GM19239 (cell line): ENCODE data around the gene ALK.

Experiments
- DNase-seq: peaks from one replicate; pipeline ENCODE4 v3.0.0; 2011; ENCODE audit warnings: low spot score; ENCODE audit not compliant: insufficient read length
- FAIRE-seq: peaks from 2 replicates; lab custom pipeline; 2011; peaks lifted over from hg19 to GRCh38; lab: Jason Lieb, UNC

The ALK gene

DNA sequence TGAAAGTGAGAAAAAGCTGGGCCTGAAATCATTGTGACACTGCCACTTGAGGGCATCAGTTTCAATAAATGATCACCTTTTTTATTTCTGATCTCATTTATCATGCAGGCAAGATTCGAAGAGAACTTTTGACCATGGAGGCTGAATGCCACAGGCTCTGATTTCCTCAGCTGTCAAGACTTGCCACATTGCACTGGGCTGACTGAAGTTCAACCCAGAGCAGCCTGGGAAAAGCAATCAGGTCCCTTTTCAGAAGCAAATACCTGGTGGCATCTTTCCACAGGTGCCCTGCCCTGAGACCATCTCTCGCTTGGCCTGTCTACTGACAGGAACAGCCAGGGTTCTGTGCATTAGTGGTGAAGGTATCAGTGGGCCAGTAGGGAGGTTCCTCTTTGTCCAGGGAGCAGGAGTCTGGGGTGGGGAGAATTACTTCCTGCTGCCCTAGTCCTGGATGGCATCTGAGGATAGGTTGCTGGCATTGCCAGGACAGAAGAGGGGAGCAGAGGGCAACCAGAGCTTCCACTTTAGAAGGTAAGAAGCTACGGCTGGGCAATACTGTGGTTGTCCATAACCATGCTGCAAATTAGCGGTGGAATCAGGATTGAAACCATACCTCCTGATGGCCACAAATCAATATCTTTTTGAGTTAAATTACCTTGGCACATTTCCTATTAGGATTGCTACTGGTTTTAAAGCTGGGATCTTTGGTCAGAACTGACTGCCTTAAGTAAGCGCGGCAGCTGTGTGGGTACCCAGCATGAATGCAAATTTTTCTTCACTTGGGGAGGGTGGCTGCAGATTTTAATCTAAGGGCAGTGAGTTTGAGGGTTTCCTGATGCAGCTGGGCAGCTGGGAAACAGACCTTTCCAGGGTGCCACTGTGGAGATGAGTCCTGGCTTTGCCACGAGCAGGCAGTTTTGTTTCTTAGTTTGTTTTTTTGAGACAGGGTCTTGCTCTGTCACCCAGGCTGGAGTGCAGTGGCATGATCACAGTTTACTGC, 394.5 kb downstream of the ALK start:
- no peak for FAIRE-seq
- no peak for DNase-seq

DNA sequence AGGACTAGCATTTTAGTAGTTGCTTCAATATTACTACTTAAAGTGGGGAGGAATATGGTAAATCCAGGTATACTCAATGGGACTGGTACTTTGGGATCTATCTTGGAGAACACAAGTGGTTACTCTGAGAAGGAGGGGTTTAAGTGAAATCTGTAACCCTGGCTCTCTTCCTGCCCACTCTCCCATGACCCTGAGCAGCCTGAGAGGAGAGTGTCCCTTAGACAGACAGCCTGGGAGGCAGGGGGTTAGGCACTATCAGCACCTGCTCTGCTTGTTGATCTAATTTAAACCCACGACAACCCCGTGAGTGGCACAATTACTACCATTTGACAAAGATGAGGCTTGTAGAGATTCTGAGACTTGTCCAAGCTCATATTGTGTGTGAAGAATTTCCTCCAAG, 395.5 kb downstream of the ALK start:
- no peak for DNase-seq
- no peak for FAIRE-seq

DNA sequence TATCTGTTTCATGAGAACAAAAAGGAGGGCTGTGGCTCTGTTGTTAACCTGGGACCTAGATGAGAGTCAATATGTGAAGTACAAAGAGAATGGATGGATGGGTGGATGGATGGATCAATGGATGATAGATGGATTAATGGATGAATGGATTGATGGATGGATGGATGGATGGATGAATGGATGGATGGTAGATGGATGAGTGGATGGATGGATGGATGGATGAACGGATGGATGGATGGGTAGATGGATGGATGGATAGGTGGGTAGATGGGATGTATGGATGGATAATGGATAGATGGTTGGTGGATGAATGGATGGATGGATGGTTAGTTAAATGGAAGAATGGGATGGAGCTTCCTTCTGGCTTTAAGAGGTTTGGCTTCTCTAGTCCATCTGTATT, 396.7 kb downstream of the ALK start:
- DNase-seq (no peak), FAIRE-seq (no peak)

- FAIRE-seq (no peak), DNase-seq (no peak)
These were observed 398.3 kb downstream of the ALK start for GRCh38 chr2:29522951-29523669.

DNA sequence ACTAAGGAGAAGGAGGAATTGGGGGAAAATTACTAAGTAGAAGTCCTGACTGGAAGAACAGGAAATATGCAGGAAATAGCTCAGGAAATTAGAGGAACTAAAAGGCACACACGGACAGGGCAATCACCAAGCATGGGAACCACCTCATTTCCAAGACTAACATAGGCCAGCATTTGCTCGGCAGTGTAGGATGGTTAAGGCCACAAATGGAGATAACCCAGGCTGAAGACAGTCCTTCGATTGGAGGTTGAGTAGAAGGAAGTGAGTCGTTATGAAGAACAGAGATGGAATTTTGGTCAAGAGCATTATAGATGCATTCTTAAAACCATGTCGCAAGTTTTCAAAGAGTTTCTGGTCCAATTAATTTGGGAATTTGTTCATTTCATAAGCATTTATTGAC, 401.4 kb downstream of the ALK start:
- FAIRE-seq (no peak), DNase-seq (no peak)

DNA sequence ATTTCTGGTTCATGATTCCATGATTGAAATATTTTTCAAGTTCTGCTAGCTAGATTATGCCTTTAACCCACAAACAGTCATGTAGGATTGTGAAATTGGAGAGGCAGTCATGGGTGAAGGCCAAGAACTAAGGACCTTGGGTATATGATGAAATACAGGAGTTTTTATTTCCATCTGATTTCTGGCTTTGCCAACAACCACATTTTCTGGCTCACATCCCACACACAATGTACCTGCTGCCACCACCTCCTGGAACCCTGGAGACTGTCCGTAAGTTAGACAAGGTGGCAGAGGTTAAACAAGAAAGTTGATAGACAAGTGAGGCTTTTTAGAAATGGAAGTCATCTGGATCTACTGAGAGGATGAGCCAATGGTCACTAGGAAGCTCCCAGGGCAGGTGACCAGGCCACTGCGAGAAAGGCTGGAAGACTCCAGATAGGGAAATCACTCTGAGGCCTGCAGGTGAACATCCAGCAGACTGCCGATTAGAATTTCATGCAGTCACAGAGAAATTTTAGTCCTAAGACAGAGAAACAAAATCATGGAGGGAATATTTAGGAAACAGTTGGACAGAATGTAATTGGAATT, 402.0 kb downstream of the ALK start:
- DNase-seq (no peak), FAIRE-seq (no peak)

- FAIRE-seq (no peak), DNase-seq (no peak)
These were observed 402.6 kb downstream of the ALK start for GRCh38 chr2:29518646-29519337.

DNA sequence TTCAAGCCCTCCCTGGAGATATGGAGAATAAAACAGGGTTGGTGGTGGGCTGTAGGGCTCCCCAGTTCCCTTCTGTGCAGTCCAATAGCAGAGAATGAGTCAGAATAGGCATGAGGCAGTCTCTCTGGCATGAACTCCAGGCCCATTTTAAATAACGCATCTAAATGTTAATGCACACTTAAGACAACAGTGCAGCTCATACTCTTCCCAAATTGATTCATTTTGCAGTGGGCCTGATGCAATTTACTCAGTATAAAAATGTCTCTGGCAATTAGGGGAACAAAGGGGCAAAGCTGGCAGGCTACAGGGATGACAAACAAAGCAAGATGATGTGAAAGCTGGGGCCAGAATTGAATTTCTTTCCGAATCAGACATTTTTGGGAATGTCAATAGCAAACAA, 403.4 kb downstream of the ALK start:
- DNase-seq = no peak
- FAIRE-seq = no peak

GRCh38 chr2:29517413-29517812, 404.0 kb downstream of the ALK start:
- FAIRE-seq (no peak), DNase-seq (no peak)

- FAIRE-seq = no peak
- DNase-seq = no peak
These were observed 404.6 kb downstream of the ALK start for GRCh38 chr2:29516767-29517166.

DNA sequence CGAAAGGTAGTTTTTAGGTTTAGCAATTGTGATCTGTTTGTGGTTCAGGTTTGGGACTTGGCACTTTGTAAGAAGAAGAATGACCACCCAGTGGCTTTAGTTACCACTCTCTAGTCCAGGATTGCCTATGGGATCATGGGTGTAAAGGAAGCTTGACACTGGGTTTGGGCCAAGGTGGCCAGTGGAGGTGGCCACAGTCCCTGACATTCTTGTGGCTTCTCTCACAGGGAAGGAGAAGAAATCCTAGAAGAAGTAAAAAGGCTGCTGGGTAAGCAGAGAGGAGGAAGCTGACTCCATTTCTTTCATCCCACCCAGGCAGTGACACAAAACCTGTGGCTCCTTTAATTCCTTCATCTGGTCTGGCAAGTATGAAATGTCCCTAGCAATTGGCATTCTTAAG, 411.5 kb downstream of the ALK start:
- DNase-seq = no peak
- no peak for FAIRE-seq

DNA sequence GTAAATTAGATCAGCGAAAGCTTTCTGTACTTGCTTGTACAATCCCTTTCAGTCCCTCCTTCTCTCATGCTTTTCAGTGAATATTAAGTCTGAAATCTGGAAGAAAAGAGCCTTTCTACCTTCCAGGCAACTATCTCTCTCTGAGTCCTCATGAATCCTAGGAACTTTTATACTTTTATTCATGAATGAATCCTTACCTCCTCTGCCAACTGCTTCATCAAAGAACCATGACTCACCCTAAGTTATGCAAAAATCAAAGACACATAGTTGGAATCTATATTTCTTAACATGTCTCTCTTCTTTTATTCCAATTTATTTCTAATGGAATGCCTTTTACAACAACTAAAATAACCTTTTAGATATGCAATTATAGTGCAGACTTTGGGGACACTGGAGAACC, 412.0 kb downstream of the ALK start:
- no peak for FAIRE-seq
- no peak for DNase-seq

DNA sequence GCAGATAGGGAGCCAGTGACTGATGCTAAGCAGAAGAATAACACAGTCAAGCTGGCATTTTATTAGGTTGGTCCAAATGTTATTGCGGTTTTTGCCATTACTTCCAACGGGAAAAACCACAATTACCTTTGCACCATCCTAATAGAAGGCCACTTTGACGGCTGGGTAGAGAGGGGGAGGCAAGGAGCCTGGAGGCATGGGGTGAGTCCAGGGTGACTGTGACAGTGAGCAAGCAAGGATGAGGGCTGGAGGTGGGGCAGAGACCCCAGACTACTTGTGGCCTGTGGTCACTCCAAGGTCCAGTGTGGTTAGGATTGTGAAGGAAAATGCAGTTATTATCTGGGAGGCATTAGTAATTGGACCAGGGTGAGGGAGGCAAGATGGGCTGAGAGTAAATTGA, 416.6 kb downstream of the ALK start:
- DNase-seq (no peak), FAIRE-seq (no peak)

- no peak for DNase-seq
- FAIRE-seq = no peak
These were observed 418.9 kb downstream of the ALK start for GRCh38 chr2:29502460-29502911.

DNA sequence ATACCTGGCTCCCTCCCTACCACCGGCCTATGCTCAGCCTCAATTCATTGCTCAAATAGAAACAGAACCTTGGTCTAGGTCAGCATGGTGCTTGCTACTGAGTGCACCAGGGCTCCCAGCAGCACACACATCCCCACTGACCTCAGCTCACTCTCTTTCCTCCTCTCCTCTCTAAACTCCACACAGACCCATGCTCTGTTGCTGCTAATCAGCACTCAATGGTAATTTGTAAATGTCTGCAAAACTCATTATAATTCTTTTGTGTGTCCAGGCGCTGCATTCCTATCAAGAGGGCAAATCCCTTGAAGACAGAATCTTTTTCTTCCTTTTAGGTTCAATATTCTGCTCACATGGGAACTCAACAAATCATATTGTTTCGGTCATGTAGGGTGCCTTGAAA, 424.0 kb downstream of the ALK start:
- DNase-seq = no peak

DNA sequence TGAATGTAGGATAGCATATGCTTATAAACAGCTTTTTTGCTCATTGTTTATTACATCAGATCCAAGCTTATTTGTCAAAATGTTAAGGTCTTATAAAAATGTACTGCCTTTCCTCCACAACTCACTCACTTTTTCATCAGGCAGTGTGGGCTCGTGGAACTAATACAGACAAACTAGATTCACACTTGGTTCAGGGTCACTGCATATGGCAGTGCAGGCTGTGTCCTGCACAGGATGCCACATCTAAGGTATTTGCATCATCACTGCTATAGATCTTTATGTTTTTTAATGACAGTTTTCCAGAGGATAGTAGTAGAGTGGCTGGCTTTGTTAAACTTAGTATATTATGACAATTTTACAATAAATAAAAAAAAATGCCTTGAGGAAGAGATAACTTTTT, 425.2 kb downstream of the ALK start:
- DNase-seq (no peak), FAIRE-seq (no peak)

More for the DNA sequence above, 424.0 kb downstream of the ALK start:
- FAIRE-seq = no peak

DNA sequence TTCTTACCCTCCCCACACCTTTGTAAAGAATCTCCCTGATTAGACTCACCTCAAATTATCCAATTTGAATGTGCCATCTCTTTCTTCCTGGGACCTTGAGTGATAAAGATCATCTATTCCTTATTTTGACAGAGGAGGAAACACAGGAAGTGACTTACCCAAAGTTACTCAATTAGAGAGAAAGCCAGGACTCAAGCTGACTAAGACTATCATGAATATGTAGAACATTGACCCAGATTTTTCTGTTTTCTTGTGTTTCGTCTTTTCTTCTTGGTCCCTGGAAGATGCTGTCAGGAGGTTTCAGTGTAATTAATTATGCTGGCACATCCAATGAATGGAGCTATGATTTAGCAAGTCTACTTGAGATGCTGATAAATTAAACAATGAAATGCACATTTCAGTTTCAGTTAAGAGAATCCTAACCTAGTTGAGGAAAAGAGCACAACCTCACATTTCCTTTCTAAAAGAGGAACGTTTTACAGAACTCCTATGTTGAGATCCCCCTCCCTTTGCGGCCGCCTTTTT, 425.8 kb downstream of the ALK start:
- FAIRE-seq = no peak
- no peak for DNase-seq

- DNase-seq (no peak), FAIRE-seq (no peak)
These were observed 426.3 kb downstream of the ALK start for GRCh38 chr2:29495068-29495467.

GRCh38 chr2:29492701-29493100, 428.7 kb downstream of the ALK start:
- DNase-seq = no peak
- FAIRE-seq = no peak

- FAIRE-seq (no peak), DNase-seq (no peak)
These were observed 431.3 kb downstream of the ALK start for GRCh38 chr2:29490045-29490444.
